HG03571 (cell line): ENCODE data around the gene MICALL2.
"Not testable (repeated sequence)": the region's sequence is repeated elsewhere in the genome, so short reads cannot be mapped to it uniquely, and the experiment has no call there.

ENCODE experiments used
- ATAC-seq: cut with Tn5 transposase; IDR thresholded peaks from one replicate; pipeline ENCODE4 v1.9.1; 2021; ENCODE audit not compliant: unreplicated experiment

MICALL2 gene

DNA sequence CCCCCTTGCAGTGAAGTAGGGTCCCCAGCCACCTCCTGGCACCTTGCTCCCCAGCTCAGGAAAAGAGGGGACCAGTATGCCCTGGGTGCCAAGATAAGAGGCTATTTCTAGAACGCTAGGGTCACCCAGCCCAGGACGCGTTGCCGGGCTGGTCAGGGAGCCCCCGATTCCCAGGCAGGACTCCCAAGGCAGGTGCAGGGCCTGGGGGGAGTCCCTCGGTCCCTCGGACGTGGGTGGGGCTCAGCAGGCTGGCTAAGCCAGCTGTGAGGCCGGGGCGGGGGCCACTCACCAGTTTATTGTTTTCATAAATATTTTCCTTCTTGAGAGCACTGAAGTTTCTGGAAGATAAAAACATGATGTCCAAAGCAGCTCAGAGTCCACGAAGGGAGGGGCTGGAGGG is 9.3 kb downstream of the MICALL2 start:
- ATAC-seq, result no peak

DNA sequence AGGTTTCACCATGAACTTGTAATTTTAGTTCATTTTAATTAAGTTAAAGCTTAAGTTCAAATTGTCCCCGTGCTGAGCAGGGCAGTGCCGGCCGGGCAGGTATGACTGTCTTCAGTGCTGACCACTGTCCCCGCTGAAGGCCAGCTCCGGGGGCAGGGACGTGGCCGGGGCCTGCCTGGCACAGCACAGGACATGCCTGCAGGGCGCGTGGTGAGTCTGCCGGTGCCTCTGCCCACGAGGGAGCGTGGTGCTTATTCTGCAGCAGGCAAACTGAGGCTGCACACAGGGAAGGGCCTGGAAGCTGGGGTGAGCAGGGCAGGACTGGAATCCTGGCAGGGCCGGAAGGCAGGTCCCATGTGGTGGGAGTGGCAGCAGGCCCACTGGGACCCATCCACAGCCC is 9.8 kb downstream of the MICALL2 start:
- no peak for ATAC-seq

DNA sequence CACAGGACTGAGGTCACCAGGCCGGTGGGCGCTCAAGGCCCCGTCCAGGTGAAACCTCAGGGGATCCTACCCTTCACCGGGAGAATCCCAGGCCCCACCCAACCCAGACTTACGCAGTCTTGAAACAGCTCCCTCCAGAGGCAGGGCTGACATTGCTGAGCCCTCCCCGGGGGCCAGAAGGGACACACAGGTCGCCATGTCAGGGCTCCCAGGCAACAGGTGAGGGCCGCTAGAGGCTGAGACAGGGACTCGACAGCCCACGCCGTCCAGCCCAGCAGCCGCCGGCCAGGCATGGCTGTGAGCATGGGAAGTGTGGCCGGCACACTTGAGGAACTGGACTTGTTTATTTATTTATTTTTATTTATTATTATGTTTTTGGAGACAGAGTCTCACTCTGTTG is 10.3 kb downstream of the MICALL2 start:
- no peak for ATAC-seq

DNA sequence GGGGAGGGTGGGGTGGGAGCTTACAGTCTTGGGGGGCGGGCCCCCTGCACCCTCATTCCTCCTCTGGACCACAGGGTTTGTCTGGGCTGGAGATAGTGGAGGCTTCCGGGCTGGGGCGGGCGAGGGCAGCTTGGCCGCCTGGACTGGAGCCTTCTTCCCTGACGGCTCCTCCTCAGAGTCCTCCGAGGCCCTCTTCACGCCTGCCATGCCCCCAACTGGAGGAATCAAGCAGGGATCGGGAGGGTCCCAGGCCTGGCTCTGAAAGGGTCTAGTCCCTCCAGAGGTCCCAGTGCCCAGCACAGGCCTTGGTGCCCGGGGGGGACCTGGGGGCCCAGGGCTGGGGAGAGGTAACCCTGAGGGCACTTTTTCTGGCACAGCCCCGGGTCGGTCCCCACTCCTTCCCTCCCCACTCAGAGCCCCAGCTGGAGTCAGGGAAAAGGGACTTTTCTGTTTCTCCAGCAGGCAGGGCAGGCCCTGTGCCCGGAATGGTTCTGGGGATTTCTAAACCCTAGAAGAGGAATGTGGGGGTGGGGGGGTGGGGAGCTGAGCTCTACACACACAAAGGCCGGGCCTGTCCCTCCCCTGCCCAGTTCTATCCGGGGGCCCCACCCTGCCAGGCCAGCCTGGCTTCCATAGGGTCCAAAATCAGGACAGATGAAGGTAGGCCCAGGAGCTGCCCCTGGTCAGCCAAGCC is 11.6 kb downstream of the MICALL2 start:
- ATAC-seq, result no peak

DNA sequence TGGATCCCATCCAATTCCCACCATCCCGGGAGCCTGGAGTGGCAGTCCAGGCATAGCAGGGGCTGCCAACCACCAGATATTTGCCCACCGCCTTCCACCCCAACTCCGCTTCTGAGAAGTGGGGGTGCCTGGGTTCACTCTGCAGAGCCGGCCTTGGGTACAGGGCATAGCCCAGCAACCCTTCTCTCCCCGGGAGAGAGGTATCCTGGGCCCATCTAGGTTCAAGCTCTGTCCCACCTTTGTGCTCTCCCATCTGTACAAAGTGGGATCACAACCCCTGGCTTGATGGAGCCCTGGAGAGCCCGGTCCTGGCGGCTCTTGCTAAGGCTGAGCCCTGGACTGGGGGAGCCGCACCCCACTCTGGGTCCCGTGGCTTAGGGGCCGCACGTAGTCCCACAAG is 12.2 kb downstream of the MICALL2 start:
- no peak for ATAC-seq

DNA sequence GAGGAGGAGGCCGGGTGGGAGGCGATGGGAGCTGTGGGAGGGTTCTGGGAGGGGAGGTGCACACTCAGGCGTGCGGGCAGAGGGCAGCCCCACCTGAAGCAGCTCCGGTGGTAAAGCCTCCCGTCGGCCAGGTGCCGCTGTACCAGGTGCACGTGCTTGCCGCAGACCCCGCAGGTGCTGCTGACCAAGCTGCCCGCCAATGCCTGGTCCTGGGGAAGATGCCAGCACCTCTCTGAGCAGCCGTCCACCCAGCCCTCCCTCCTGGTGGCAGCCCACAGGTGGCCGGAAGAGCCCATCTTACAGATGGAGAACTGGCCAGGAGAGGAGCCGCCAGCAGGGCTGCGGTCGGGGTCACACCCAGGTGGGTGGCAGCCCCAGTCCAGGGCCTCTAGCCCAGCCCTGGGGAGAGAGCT is 12.6 kb downstream of the MICALL2 start:
- no peak for ATAC-seq

DNA sequence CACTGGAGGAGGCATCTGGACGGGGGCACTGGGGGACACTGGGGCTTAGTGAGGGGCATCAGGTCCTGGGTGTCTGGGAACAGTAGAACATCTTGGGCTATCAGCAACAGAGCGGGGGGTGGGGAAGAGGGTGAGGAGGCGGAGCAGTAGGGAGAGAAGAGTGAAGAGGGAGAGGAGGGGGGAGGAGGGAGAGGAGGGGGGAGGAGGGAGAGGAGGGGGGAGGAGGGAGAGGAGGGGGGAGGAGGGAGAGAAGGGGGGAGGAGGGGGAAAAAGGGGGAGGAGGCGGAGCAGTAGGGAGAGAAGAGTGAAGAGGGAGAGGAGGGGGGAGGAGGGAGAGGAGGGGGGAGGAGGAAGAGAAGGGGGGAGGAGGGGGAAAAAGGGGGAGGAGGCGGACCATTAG is 13.2 kb downstream of the MICALL2 start:
- ATAC-seq, result not testable (repeated sequence)

DNA sequence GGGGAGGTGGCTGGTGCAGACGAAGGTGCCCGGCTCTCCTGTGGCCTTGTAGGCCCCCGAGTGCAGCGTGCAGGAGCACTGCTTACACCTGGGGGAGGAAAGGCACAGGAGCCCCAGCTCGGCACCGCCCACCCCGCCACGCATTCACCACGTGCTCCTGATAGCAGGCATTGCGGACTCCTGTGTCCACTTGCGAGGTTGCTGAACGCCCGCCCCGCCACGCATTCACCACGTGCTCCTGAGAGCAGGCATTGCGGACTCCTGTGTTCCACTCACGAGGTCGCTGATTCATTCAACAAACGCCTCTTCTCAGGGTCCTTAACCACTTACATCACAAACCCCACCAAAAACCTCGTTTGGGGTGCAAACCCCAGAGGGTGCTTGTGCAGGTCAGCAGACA is 13.9 kb downstream of the MICALL2 start:
- no peak for ATAC-seq

DNA sequence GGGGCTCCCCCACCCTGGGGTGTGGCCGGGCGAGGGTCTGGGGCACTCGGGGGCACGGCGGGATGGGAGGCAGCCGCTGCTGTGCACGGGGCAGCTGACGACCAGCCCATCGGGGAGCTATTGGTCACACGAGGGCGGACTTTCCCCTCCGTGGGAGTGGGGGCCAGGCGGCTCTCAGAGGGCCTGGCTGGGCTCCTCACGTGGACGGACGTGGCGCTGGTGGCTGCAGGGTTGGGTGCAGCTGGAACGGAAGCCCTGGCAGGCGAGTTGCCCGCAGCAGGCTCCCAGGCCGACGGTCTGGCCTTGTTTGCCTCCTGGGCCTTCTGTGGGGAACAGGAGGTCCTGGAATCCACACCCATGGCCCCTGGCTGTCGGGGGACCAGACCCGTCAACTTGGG is 14.3 kb downstream of the MICALL2 start:
- ATAC-seq, result no peak

DNA sequence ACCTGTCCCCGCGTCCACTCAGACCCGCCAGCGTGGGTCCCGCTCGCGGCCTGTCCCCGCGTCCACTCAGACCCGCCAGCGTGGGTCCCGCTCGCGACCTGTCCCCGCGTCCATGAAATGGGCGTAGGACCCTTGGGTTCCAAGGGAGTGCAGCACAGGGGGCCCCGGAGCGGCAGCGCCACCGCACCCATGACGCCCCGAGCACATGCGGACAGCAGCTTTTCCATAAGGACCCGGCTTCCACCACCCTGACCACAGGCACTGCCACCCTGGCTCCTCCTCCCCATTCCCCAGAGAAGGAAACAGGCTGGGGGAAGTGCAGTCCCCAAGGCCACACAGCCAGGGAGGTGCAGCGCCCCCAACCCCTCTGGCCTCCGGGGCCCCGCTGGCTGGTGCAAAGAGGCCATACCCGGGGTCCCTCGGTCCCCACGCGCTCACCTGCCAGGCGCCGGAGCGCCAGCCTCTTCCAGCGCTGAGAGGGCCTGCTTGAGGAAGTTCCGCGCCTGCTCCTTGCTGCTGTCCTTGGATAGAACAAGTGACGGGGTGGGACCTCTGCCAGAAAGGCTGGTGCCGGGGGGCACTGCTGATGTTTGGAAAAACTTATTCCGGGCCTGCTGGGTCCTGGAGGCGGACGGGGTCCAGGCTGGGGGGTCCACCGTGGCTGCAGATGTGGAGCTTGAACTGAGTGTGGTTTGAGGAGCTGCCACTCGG is 14.9 kb downstream of the MICALL2 start:
- no peak for ATAC-seq

DNA sequence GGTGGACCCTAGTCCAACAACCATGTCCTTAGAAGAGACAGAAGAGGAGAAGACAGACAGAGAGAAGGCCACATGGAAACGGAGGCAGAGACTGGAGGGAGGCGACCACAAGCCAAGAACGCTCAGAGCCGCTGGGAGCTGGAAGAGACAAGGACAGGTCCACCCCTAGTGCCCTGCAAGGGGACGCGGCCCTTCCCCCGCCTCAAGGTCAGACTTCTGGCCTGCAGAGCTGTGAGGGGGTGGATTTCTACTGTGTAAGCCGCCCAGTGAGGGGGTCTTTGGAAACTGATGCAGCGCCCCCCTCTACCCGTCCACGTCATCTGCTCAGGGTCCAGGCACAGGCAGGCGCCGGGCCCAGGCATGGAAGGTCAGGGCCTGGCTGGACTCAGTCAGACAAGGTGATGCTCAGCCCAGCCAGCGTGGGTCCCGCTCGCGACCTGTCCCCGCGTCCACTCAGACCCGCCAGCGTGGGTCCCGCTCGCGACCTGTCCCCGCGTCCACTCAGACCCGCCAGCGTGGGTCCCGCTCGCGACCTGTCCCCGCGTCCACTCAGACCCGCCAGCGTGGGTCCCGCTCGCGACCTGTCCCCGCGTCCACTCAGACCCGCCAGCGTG is 15.6 kb downstream of the MICALL2 start:
- not testable (repeated sequence) for ATAC-seq

DNA sequence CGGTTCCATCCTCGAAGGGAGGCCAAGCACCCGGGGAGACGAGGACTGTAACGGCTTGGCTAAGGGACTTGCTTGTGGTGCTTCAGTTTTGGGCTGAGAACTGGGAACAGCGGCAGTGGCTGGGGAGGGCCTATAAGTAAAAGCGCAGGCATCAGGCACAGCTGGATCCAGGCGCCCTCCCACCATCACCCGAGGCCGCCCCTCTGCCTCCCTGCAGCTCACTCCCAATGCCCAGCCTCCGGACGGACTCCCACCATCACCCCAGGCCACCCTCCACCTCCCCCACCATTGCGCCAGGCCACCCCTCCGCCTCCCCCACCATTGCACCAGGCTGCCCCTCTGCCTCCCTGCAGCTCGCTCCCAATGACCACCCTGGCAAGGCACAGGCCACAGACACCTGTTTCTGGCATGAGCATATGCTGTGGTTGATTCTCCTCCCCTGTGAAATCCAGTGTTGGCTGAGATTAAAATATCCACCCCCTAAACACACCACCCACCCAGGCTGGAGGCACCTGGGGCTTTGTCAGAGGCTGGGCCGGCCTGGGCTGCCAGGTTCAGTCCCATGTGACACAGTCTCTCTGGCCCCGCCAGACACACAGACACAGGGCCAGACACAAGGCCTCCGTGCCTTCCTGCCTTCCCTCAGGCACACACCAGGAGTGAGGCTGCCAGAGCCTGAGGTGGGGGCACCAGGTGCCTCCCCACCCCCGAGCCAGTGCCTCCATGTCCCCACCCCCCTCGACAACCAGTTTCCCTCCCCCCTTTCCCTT is 16.7 kb downstream of the MICALL2 start:
- no peak for ATAC-seq

DNA sequence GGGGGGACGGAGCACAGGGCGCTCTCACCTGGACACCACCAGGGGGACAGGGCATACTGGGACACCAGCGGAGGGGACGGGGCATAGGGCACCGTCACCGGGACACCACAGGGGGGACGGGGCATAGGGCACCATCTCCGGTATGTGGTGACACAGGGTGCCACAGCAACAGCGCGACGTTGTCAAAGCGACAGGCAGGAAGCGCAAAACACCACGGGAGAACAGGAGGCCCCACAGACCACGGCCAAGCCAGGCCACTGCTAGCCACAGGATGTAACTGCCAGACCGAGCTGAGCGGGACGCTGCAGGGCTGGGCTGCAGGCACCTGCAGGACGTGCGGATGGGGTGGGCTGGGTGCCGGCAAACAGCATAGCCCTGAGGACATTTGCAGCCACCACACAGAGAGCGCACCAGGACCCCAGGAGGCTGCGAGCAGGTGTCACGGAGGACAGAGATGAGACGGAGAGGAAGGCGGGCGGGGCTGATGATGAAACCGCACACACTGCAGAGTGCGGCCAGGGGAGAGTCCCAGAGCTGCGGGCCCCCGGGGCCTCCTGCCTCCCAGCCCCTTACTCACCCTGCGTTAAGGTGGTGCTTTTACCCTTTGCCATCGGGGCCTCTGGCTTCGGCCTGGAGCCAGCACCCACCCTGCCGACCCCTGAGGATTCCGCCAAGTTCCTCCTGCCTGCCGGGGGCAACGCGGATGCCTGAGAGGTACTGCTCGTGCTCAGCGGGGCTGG is 17.5 kb downstream of the MICALL2 start:
- no peak for ATAC-seq

DNA sequence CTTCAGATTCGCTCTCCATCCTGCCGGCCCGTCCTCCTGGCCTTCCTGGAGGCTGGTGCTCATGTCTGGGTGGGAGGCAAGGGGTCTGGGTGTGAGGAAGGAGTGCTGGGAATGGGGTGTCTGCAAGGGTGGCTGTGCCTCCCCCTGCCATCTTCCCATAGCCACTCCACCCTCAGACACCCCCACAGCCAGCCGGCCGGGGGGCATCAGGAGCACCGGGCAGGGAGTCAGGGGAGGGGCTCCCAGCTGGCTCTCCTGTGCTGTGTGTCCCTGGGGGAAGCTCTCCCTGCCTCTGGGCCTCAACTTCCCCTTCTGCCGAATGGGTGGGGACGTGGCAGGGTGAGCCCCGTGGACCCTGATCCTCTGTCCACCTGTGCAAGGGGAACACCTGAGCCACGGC is 18.6 kb downstream of the MICALL2 start:
- no peak for ATAC-seq

DNA sequence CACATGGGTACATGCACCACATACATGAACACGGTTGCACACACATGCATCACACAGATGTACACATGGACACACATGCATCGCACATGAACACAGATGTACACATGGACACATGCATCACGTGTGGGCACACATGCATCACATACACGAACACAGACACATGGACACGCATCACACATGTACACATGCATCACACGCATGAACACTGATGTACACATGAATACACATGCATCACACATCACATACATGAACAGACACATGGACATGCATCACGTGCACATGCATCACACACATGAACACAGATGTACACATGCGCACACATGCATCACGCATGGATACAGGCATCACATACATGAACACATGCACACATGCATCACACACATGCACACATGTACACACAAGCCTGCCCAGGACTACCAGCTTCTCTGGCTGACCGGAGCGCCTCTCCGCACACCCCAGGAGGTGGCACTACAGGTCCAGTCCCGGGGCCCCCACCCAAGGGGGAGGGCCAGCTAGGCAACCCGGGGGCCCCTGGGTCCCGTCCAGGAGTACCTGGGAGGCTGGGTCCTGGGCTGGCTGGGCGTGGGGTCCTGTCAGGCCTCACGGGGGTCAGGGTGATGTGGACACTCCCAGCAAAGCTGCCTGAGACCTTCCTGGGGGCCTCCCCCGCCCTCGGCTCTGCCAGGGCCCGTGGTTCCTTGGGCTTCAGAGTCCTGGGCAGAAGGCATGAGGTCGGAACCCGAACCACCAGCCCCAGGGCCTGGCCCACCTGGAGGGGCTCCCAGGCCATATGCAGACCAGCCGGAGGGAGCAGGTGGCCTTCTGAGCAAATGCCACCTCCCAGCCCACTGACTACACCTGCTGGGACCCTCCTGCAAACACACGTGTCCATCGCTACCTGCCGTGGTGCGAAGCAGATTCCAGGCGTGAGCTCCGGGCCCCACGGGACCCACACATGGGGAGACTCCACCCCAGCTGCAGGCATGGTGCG is 19.6 kb downstream of the MICALL2 start:
- ATAC-seq, result no peak

DNA sequence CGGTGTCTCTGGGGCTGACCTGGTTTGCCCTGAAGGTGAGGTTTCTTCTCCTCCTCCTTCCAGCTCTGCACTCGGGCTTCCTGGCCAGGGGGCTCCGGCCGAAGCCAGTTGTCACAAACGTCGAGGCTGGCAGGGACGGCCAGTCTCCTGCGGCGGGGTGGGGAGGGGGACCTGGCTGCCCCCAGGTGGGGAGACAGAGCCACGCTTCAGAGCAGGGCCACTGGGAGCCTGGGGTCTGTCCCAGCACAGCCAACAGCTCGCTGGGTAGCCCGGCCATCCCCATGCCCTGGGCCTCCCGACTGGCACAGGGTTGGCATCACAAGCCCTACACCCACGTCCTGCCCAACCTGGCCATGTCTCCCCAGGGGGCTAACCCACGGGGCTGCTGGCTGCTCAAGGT is 20.4 kb downstream of the MICALL2 start:
- no peak for ATAC-seq

DNA sequence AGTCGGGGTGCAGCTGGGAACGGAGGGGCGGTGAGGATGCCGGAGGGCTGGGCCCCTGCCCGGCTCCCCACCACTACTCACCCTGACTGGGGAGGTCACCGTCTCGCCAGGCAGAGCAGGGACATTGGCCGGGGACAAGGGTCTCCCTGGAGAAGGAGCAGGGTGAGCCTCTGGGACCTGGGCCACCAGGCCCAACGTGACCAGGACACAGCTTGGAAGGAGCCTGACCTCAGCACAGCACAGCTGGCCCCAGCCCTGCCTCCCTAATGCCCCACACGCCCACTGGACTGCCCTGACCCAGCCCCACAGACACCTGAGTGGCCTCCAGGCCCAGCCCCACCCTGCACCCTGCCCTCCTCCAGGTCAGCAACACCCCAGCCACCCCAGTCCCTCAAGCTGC is 21.1 kb downstream of the MICALL2 start:
- ATAC-seq, result no peak

DNA sequence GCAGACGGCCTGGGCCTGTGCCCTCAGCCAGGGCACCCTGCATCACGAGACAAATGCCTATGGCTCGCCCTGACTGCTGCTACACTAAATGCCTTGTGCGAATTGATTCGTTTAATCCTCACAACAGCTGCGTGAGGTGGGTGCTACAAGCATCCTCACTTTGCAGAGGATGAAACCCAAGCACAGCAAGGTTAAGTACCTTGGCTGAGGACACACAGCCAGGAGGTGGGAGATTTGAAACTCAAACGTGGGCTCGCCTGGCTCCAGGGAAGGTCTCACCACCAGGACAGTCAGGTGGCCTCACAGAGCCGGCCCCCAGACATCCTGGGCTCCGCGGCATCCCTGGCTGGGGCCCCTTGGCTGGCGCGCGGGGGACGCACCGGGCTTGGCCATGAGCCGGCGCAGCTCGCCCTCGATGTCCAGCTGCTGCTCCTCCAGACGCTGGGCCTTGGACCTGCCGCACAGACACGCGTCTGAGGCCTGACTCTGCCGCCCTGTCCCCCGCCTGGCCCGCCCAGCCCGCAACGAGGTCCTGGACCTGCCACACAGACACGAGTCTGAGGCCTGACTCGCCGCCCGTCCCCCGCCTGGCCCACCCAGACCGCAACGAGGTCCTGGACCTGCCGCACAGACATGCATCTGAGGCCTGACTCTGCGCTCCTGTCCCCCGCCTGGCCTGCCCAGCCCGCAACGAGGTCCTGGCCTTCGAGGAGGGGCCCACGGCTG is 22.0 kb downstream of the MICALL2 start:
- ATAC-seq, result no peak

DNA sequence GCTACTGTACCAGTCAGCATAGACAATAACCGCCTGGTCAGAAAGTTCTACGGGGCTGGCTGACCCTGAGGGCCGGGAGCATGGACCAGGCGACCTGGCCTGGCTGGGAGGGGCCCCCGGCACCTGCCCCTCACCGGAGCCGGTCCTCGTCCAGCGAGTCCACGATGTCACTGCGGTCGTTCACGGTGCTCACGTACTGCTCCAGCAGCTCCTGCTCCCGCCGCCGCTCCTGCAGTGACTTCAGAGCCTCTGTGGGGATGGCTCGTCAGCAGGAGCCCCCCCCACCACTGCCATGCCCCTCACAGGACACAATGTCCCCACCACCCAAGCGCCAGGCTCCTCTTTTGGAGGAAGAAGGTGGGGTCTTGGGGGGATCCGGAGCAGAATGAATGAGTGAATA is 22.7 kb downstream of the MICALL2 start:
- no peak for ATAC-seq
